Measurements from ENCODE around the gene C11orf71. TPM values are rescaled to one million over a fixed set of nuclear protein-coding genes. Genes with fewer than 3 reads are reported as not detected.

The C11orf71 gene
- total RNA-seq, 1 experiment from 2014 or later: 3.7 TPM

- peaks cover 25% of the 10 kb centered on the region for H3F3A ChIP-seq (ENCODE audit: insufficient read depth, low read depth)
- ChIA-PET POLR2A (ENCODE audit: unreplicated experiment) (interaction anchor here (0.5 to 1.3 kb wide), 3 partner anchors 23 to 563 kb away, joined by 4 to 8 read pairs (median 8); no protein-coding TSS in a partner anchor), CTCF (interaction anchor here (0.7 to 1.2 kb wide), 2 partner anchors 80 to 99 kb away, joined by 6 to 14 read pairs; no protein-coding TSS in a partner anchor)
- peaks cover 33% of the 10 kb centered on the region for H3K4me1 ChIP-seq (replicated peaks; ENCODE audit: insufficient read depth)
- peaks cover 52% of the 10 kb centered on the region for H3K79me2 ChIP-seq (ENCODE audit: low read depth)
- BruUV-seq (replicated peaks): no TSS peak
- TF ChIP-seq, protein P1, sequence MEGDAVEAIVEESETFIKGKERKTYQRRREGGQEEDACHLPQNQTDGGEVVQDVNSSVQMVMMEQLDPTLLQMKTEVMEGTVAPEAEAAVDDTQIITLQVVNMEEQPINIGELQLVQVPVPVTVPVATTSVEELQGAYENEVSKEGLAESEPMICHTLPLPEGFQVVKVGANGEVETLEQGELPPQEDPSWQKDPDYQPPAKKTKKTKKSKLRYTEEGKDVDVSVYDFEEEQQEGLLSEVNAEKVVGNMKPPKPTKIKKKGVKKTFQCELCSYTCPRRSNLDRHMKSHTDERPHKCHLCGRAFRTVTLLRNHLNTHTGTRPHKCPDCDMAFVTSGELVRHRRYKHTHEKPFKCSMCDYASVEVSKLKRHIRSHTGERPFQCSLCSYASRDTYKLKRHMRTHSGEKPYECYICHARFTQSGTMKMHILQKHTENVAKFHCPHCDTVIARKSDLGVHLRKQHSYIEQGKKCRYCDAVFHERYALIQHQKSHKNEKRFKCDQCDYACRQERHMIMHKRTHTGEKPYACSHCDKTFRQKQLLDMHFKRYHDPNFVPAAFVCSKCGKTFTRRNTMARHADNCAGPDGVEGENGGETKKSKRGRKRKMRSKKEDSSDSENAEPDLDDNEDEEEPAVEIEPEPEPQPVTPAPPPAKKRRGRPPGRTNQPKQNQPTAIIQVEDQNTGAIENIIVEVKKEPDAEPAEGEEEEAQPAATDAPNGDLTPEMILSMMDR (conservative IDR thresholded peaks at IDR 0.05): peak; percentile 48; the same call in 1 of the 2 replicates
- TF ChIP-seq EZH2 (IDR thresholded peaks at IDR 0.05; ENCODE audit: low read depth): no peak
- H3K4me3 ChIP-seq: peak within 1 kb of the TSS; percentile 80
- H4K20me1 ChIP-seq (ENCODE audit: insufficient read depth): peaks cover 42% of the 10 kb centered on the region
- peak; percentile 92 to 97 for DNase-seq
- H3K4me2 ChIP-seq: peak within 1 kb of the TSS; percentile 93
- peaks cover 24% of the 10 kb centered on the region for H3K36me3 ChIP-seq (ENCODE audit: low read depth)
- intact Hi-C loops (cut with micrococcal nuclease; ENCODE audit: unreplicated experiment): loop anchor here (1.0 to 2.0 kb wide), 3 partner anchors 39 to 99 kb away; partner anchors contain the start of genes C11orf71 and RBM7
- peak within 1 kb of the TSS; percentile 83 for H3K27ac ChIP-seq
- no peaks in the 10 kb centered on the region for H3K9me3 ChIP-seq (ENCODE audit: insufficient read depth, low read depth)
- peak within 1 kb of the TSS; percentile 92 for H2AFZ ChIP-seq
- no peaks in the 10 kb centered on the region for H3K27me3 ChIP-seq (ENCODE audit: insufficient read depth, low read depth)
- H3K9me2 ChIP-seq (ENCODE audit: insufficient read depth): no peaks in the 10 kb centered on the region
Measured at GRCh38 chr11:114439229-114440120, 39.2 kb upstream of the C11orf71 start, which contains the start of gene REXO2. REXO2 (plus strand) TSS chr11:114439467; CDS start chr11:114439529, 62 bp downstream.

DNA sequence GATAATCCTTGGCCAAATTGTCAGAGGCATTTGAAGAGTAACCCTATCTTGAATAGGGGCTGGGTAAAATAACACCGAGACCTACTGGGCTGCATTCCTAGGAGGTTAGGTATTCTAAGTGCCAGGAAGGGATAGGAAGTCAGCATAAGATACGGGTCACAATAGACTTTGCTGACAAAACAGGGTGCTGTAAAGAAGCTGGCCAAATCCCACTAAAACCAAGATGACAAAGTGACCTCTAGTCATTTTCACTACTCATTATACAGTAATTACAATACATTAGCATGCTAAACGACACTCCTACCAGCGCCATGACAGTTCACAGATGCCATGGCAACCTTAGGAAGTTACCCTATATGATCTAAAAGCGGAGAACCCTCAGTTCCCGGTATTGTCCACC, 38.0 kb upstream of the C11orf71 start:
- peaks cover 40% of the 10 kb centered on the region for H3K79me2 ChIP-seq (ENCODE audit: low read depth)
- intact Hi-C loops (cut with micrococcal nuclease; ENCODE audit: unreplicated experiment): loop anchor here (1.0 to 2.0 kb wide), 3 partner anchors 22 to 98 kb away; no protein-coding TSS in a partner anchor
- no TSS peak for BruUV-seq (replicated peaks)
- no peaks in the 10 kb centered on the region for H3K9me2 ChIP-seq (ENCODE audit: insufficient read depth)
- H3K4me1 ChIP-seq (replicated peaks; ENCODE audit: insufficient read depth): peaks cover 33% of the 10 kb centered on the region
- CTCF ChIA-PET: no interaction called here
- H3K36me3 ChIP-seq (ENCODE audit: low read depth): peaks cover 15% of the 10 kb centered on the region
- peak overlapping the region; percentile 93 for H3K4me2 ChIP-seq
- peaks cover 31% of the 10 kb centered on the region for H4K20me1 ChIP-seq (ENCODE audit: insufficient read depth)
- no peaks in the 10 kb centered on the region for H3K27me3 ChIP-seq (ENCODE audit: insufficient read depth, low read depth)
- H3K27ac ChIP-seq: peak overlapping the region; percentile 83
- H2AFZ ChIP-seq: peak overlapping the region; percentile 92
- peak overlapping the region; percentile 80; the same call in 1 of the 2 replicates for H3K4me3 ChIP-seq
- TF ChIP-seq, protein P1 (conservative IDR thresholded peaks at IDR 0.05): no peak
- TF ChIP-seq EZH2 (IDR thresholded peaks at IDR 0.05; ENCODE audit: low read depth): no peak
- POLR2A ChIA-PET (ENCODE audit: unreplicated experiment): interaction anchor here (1.3 kb wide), 1 partner anchor 22 kb away, joined by 8 read pairs; no protein-coding TSS in a partner anchor
- peaks cover 25% of the 10 kb centered on the region for H3F3A ChIP-seq (ENCODE audit: insufficient read depth, low read depth)
- peak; percentile 50 to 92 for DNase-seq
- H3K9me3 ChIP-seq (ENCODE audit: insufficient read depth, low read depth): no peaks in the 10 kb centered on the region

DNA sequence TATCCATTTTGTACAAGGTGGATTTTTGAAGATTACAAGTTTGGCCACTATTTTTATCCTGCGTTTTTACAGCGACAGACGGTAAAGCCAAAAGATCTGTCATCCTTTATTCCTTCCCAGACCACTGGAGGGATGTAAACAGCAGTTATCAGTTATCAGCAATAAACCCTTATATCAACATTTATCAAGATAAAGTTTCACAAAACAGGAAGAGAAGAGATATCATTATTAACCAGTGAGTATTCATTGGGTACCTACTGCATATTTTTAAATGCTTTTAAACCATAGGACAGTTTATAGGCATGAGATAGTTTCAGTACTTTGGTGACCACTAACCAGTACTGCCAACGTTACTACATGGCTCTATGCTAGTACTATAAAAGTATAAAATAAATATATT, 33.1 kb upstream of the C11orf71 start:
- Histone ChIP-seq H3F3A (ENCODE audit: insufficient read depth, low read depth) (peaks cover 12% of the 10 kb centered on the region; the same call in 1 of the 2 replicates), H3K36me3 (ENCODE audit: low read depth) (no peaks in the 10 kb centered on the region), H3K4me1 (replicated peaks; ENCODE audit: insufficient read depth) (peaks cover 11% of the 10 kb centered on the region), H3K4me2 (no peak overlapping the region), H2AFZ (no peak overlapping the region), H3K27me3 (ENCODE audit: insufficient read depth, low read depth) (no peaks in the 10 kb centered on the region), H4K20me1 (ENCODE audit: insufficient read depth) (no peaks in the 10 kb centered on the region), H3K9me3 (ENCODE audit: insufficient read depth, low read depth) (no peaks in the 10 kb centered on the region; the same call in 1 of the 2 replicates), H3K4me3 (no peak overlapping the region), H3K79me2 (ENCODE audit: low read depth) (no peaks in the 10 kb centered on the region), H3K9me2 (ENCODE audit: insufficient read depth) (no peaks in the 10 kb centered on the region), H3K27ac (no peak overlapping the region)
- ChIA-PET CTCF (no interaction called here), POLR2A (ENCODE audit: unreplicated experiment) (no interaction called here)
- DNase-seq: no peak
- TF ChIP-seq, protein P1 (conservative IDR thresholded peaks at IDR 0.05): no peak
- TF ChIP-seq EZH2 (IDR thresholded peaks at IDR 0.05; ENCODE audit: low read depth): no peak
- BruUV-seq (replicated peaks): no TSS peak
- intact Hi-C loops (cut with micrococcal nuclease; ENCODE audit: unreplicated experiment): no loop called here
